Prostate gland (tissue), 2 donors: ENCODE data around the gene STARD3NL. TPM values are rescaled to one million over a fixed set of nuclear protein-coding genes. Genes with fewer than 3 reads are reported as not detected.

Source experiments
- DNase-seq: peaks from one replicate; pipeline ENCODE4 v3.0.0-alpha.2; 2019; ENCODE audit warnings: low spot score
- H3K27ac ChIP-seq, 2 donors: fragments of 200-600 bp; sonication (generic); 2 replicates each; pipeline ENCODE4 v1.5.1; 2017 to 2019
- H3K27me3 ChIP-seq: fragments of 200-600 bp; sonication (generic); replicated peaks from 2 replicates; pipeline ENCODE4 v1.5.1; 2019; ENCODE audit not compliant: insufficient read depth
- H3K36me3 ChIP-seq, 2 donors: fragments of 200-600 bp; sonication (generic); 1 replicate in 1 of 2; 2 replicates in 1 of 2; pipeline versions ENCODE4 v1.5.1 to v1.8.1; 2017 to 2019
- H3K4me1 ChIP-seq: fragments of 200-600 bp; sonication (generic); replicated peaks from 2 replicates; pipeline ENCODE4 v1.5.1; 2019
- H3K4me3 ChIP-seq, 2 donors: fragments of 200-600 bp; sonication (generic); 2 replicates each; pipeline ENCODE4 v1.5.1; 2017 to 2019
- H3K9me3 ChIP-seq: fragments of 200-600 bp; sonication (generic); 2 replicates; pipeline ENCODE4 v1.5.1; 2017
- POLR2A ChIP-seq: fragments of 450-650 bp; IDR thresholded peaks from one replicate; pipeline ENCODE4 v1.6.1; 2016; ENCODE audit warnings: antibody characterized with exemption, mild to moderate bottlenecking
- POLR2AphosphoS5 ChIP-seq: sonication (generic); formaldehyde crosslinking; IDR thresholded peaks from one replicate; pipeline ENCODE4 v1.6.1; 2017; ENCODE audit warnings: antibody characterized with exemption
- WGBS: methylation state at CpG from one replicate; pipeline ENCODE4 v1.1.5; 2018; 5-methylcytosine and 5-hydroxymethylcytosine counted together
- intact Hi-C: fragments of 100-400 bp; cut with DNase I; formaldehyde crosslinking; loops from one replicate; pipeline ENCODE4 v1.14.2; 2022
- total RNA-seq, 2 donors: library from RNA; depleted of rRNA; stranded (reverse); fragments of >200 nt; gene quantifications; one replicate each; pipeline ENCODE4 v1.1.0, GENCODE V29; 2016
- TF ChIP-seq, protein P1 (sequence below), 4 experiments: fragments of 200-600 bp in 2 of 4; fragments of 450-650 bp in 2 of 4; sonication (generic) in 2 of 4; IDR thresholded peaks; 1 replicate in 3 of 4; 2 replicates in 1 of 4; pipeline ENCODE4 v1.5.1; 2016 to 2019; ENCODE audit warnings: antibody characterized with exemption in 4 of 4, mild to moderate bottlenecking in 2 of 4, moderate library complexity in 2 of 4

Gene STARD3NL
- total RNA-seq, 2 donors from 2014 or later, result 49.0 to 78.3 TPM

DNA sequence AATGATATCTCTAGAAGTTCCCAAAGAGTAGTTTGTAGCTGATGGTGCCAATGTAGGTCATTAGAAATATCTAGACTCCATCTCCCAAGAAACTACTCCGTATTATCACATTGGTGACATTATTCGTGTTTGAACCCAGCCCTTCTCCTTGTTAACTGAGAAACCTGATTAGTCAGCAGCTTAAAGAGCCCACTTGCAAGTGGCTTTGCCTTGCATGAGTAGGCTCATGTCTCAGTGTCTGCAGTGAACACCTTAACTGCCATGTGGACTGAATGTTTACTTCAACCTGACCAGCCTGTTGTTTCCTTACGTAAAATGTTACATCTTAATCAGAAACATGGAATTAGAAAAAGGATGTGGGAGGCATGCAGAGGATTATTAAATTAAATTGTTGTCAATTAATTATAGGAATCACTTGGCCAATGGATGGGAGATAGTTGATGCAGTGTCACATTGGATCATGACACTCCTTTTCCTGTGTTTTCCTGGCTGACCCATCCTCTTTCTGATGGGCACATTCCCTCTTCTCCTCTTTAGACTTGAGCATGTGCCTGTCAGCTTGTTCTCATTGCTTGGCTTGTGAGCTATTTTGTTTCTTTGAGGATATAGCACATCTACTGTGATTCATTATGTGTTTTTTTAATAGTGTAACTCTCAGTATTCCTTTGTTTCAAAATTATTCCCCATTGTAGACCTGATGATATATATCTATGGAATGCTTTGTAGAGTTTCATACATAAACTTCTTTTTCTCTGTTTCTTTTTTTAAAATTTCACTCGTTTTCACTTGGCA, 18.0 kb downstream of the STARD3NL start:
- no peaks in the 10 kb centered on the region for H3K27me3 ChIP-seq
- no peak overlapping the region for H3K27ac ChIP-seq
- TF ChIP-seq, protein P1, sequence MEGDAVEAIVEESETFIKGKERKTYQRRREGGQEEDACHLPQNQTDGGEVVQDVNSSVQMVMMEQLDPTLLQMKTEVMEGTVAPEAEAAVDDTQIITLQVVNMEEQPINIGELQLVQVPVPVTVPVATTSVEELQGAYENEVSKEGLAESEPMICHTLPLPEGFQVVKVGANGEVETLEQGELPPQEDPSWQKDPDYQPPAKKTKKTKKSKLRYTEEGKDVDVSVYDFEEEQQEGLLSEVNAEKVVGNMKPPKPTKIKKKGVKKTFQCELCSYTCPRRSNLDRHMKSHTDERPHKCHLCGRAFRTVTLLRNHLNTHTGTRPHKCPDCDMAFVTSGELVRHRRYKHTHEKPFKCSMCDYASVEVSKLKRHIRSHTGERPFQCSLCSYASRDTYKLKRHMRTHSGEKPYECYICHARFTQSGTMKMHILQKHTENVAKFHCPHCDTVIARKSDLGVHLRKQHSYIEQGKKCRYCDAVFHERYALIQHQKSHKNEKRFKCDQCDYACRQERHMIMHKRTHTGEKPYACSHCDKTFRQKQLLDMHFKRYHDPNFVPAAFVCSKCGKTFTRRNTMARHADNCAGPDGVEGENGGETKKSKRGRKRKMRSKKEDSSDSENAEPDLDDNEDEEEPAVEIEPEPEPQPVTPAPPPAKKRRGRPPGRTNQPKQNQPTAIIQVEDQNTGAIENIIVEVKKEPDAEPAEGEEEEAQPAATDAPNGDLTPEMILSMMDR (IDR thresholded peaks at IDR 0.05), result no peak
- TF ChIP-seq POLR2AphosphoS5 (no peak), POLR2A (no peak)
- no peaks in the 10 kb centered on the region for H3K36me3 ChIP-seq
- no peak overlapping the region for H3K4me3 ChIP-seq
- WGBS, result 77% methylated on average over 4 of the region's 4 CpGs
- no peaks in the 10 kb centered on the region for H3K9me3 ChIP-seq
- no peak for DNase-seq
- peaks cover 18% of the 10 kb centered on the region for H3K4me1 ChIP-seq
- intact Hi-C loops, result no loop called here

DNA sequence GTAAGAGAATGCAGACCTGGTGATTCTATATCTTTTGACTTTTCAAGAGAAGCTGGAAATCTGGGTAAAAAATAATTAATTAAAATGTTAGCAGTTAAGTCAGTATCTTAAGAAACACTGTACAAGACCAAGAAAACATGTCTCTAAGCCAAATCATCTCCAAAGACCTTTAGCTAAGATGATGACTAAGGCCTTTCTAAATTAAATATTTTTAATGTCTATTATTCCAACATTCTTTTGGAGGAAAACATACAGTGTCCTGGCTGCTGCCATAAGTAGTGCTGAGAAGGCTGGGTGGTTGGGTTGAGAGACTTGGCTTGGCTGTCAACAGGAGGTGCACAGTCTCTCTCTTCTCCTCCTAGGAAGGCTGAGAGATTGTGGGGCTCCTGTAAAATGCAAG, 20.3 kb downstream of the STARD3NL start:
- TF ChIP-seq POLR2A, result no peak
- no peak for TF ChIP-seq POLR2AphosphoS5
- TF ChIP-seq, protein P1 (IDR thresholded peaks at IDR 0.05), result no peak
- Histone ChIP-seq H3K9me3 (no peaks in the 10 kb centered on the region), H3K4me1 (peaks cover 18% of the 10 kb centered on the region), H3K27me3 (no peaks in the 10 kb centered on the region), H3K36me3 (no peaks in the 10 kb centered on the region), H3K27ac (no peak overlapping the region), H3K4me3 (no peak overlapping the region)
- intact Hi-C loops, result no loop called here
- no peak for DNase-seq

DNA sequence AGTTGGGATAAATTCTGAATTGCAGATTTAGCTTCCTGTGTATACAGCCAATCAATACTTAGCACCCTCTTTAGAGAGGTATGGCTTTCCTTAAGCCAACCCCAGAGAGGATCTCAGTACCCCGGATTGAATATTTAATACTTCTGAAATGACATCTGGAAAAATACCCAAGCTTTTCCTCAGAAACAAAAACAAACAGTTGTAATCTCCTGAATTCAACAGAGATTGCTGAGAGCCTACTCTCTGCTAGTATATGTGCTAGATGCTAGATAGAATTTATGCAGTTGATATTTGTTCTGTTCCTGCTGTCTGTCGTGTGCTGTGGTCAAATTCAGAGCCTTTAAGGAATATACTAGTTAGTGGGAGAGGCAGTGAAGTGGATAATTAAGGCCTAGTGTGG, 21.1 kb downstream of the STARD3NL start:
- Histone ChIP-seq H3K4me1 (peaks cover 18% of the 10 kb centered on the region), H3K4me3 (no peak overlapping the region), H3K27me3 (no peaks in the 10 kb centered on the region), H3K27ac (no peak overlapping the region), H3K36me3 (no peaks in the 10 kb centered on the region), H3K9me3 (no peaks in the 10 kb centered on the region)
- DNase-seq, result no peak
- WGBS, result 66% methylated on average over 2 of the region's 2 CpGs
- intact Hi-C loops, result no loop called here
- no peak for TF ChIP-seq POLR2A

DNA sequence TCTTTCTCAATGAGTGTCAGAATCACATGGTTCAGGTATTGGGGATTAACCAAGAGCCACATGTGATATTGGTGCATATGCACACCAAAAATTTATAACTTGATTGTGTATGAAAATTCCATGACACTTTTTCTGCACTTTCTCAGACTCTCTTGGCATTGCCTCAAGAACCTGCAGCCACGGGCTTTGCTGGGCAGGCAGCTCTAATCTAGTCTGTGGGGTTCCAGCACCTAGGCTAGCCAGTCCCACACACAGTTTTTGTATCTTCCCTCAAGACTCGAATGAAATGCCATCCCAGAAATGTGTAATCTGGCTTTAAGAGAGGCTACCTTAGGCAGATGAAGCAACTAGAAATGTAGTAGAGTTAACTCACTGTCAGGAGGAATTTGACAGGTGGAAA, 21.7 kb downstream of the STARD3NL start:
- Histone ChIP-seq H3K9me3 (no peaks in the 10 kb centered on the region), H3K27me3 (no peaks in the 10 kb centered on the region), H3K4me3 (no peak overlapping the region), H3K36me3 (no peaks in the 10 kb centered on the region), H3K4me1 (peaks cover 18% of the 10 kb centered on the region), H3K27ac (no peak overlapping the region)
- 54% methylated on average over 2 of the region's 2 CpGs for WGBS
- no peak for TF ChIP-seq POLR2A
- no peak for TF ChIP-seq POLR2AphosphoS5
- TF ChIP-seq, protein P1 (IDR thresholded peaks at IDR 0.05), result no peak
- no peak for DNase-seq
- intact Hi-C loops, result no loop called here

DNA sequence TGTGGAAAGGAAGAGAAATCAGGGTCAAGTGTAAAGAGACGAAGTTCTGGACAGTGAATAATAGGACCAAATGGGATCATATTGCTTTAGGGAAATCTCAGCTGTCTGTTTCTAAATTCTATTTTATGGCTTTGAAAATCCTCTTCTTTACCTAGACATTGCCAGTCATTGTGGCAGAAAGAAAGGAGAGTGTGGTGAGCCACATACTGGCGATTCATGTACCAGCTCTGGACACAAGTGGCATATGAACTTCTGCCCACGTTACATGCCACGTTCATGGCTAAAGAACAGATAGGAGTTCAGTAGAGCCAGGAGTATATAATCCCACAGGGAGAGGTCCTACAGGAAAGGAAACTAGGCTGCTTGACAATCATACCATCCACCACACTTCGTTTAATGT, 28.0 kb downstream of the STARD3NL start:
- no peaks in the 10 kb centered on the region for H3K27me3 ChIP-seq
- no peaks in the 10 kb centered on the region for H3K36me3 ChIP-seq
- no peak overlapping the region for H3K4me3 ChIP-seq
- H3K27ac ChIP-seq, result no peak overlapping the region
- no peaks in the 10 kb centered on the region for H3K9me3 ChIP-seq
- intact Hi-C loops, result no loop called here
- no peak for DNase-seq
- TF ChIP-seq POLR2A (no peak), POLR2AphosphoS5 (no peak)
- TF ChIP-seq, protein P1 (IDR thresholded peaks at IDR 0.05), result no peak
- H3K4me1 ChIP-seq, result no peaks in the 10 kb centered on the region
- WGBS, result 85% methylated on average over 5 of the region's 5 CpGs
